Frontal cortex (tissue), 4 donors: Measurements from ENCODE around the gene EXOC4. TPM values are rescaled to one million over a fixed set of nuclear protein-coding genes. Genes with fewer than 3 reads are reported as not detected.

Experiments used
- DNase-seq, 2 donors: peaks; one replicate each; pipeline ENCODE4 v3.0.0; 2012; ENCODE audit warnings: low spot score in 2 of 2
- FAIRE-seq: peaks from 2 replicates; lab custom pipeline; 2012; peaks lifted over from hg19 to GRCh38; lab: Jason Lieb, UNC
- total RNA-seq: library from RNA; depleted of rRNA; stranded (reverse); fragments of >200 nt; gene quantifications from one replicate; pipeline ENCODE4 v1.2.3, GENCODE V29; 2014
- donor health status: control.
- donor health status: control.
- donor health status: control.

Gene EXOC4
- total RNA-seq, 1 donor from 2014 or later, result 286 TPM

DNA sequence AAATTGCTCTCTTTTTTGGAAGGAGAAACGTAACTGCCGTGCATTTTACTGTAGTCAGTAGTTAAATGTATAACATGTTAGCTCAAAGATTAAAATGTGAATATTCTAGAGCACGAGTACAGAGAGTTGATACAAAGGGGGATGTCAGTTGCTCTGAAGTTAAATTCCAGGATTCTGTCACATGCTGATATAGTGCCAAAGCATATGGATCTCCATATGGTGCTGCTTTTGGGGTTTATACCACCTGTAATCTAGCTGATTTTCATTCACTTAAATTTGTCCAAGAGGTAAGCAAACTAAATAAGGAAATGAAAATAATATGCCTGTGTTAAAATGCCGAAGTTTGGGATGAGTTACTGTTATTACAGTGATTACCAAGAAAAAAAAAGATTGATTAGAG is 298.6 kb downstream of the EXOC4 start:
- FAIRE-seq, result no peak
- DNase-seq, result no peak

DNA sequence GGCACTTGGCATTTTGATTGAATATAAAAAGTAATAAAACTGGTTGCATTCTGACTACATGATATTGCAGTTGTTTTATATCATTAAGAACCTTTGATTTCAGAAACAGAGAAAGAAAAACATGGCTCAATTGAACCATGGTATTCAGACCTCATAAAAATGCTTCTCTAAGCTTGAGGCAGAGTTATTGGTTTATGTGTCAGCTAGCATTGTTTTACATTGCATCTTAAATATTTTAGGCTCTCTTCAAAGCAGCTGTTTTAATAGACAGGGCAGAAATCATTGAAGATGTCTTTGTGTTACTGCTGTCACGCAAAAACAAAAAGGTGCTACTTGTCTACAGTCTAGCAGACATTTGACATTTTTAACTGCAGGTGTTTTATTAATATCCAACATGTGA is 299.2 kb downstream of the EXOC4 start:
- FAIRE-seq, result no peak
- no peak for DNase-seq

DNA sequence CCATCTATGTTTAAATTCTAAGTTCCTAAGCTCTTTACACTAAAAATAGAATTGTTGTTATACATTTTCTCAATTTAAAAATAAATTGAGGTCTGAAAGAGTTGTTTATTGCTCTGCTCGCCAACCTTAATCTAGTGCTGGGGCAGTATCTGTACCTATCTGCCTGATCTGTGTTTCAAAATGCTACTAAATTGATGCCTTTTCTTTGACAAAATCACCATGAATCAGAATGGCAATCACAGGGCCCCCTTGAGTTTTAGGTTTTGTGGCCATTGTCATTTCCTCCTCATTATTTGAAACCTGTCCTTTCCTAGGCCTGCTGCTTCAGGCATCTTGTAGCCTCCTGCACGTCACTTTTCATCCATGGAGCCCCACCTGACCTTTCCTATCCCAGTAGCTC is 301.5 kb downstream of the EXOC4 start:
- DNase-seq (no peak), FAIRE-seq (no peak)

DNA sequence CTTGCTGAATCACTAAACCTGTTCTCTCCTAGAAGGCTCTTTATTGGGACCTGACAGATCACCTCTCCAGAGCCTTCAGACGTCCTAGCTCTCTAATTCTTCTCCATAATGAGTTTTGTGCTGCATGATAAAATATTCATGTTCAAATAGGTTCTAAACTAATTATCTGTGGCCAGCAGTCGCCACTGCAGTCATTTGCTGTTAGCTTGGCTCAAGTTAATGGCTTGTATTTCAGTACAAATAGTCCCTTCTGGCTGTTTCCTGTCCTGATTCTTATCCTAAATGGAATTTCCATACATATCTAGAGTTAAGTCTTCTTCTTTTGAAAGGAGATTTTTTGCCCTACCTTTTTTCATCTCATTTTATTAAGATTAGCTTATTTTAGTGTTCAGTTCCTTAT is 303.2 kb downstream of the EXOC4 start:
- FAIRE-seq (no peak), DNase-seq (no peak)

DNA sequence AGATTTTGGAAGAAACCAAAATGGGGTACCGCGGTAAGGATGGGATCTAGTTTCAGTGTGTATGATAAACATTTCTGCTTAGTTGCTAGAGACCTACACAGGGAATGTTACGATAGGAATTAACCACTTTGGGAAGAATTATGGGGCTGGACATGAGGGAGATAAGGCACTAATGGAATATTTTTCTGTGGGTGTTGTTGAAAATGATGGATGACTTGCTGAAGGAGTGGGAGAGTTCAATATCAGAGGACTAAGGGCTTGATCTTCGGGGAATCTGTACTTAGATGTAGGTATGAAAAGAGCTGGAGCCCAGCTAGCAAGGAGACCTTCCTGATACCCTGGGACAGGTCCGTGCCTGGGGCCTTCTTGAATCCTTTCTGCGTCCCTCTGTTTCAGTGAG is 303.7 kb downstream of the EXOC4 start:
- FAIRE-seq (no peak), DNase-seq (no peak)

DNA sequence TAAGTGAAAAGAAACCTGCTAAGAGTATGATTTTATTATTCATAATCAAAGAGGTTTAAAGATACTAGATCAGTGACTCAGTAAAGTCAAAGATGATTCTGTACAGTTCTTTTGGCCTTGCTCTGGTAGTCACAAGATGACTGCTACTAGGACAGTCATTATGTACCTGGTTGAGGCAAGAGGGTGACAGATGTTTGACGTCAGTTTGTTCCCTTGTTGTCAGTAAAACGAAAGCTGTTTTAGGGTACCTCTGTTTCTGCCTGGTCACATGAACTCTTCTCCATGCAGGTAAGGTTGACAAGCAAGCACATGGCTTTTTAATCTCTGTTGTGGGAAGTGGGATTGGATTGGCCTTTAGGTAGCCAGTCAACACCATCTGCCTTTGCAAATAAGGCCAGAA is 308.0 kb downstream of the EXOC4 start:
- no peak for FAIRE-seq
- no peak for DNase-seq

DNA sequence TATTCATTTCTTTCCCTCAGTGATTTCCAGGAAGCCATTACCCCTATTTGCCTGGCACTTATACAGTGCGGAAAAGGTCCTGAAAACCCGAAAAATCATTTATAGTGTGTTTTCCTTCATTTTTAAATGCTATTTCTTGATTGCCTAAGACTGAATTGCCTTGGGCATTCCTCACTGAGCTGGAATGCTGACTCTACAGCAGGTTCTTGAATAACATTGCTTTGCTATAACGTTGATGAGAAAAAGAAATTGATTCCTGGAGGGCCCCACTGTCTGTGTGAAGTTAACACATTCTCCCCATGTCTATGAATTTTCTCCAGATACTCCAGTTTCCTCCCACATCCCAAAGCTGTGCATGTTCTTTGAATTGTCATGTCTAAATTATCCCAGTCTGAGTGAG is 308.5 kb downstream of the EXOC4 start:
- FAIRE-seq (no peak), DNase-seq (no peak)

DNA sequence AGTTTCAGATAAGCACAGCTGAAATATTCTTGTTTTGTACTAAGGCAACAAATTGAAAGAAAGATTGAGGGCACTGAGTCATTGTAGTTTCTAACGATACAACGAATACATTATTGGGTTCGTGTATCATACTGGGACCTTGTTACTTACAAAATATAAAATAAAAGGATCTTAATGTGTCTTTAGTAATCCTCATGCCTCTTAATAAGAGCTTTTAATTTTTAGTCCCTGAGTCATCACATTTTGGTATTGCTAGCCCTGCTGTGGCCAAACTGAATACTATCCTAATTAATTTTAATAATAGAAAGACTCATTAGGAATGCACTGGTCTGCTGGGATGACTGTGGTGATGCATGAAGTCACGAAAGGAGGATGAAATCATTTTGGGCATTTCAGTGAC is 309.7 kb downstream of the EXOC4 start:
- DNase-seq (no peak), FAIRE-seq (no peak)

DNA sequence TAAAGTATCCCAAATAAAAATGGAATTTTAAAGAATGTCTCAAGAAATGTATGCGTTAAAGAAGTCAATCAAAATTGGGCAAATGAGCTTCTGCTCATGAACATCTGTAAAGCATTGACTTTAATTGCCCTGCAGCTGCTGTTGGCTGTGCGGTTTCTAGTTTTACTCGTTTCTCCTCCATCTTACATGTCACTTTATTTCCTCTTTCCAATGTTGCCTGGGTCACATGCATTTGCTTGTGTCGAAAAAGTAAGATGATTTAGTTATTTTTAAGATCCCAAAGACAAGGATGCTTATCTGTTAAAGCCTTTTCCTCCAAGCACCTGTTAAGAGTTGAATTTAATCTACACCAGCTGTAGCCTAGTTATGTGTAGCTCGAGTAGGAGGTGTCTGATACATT is 310.4 kb downstream of the EXOC4 start:
- no peak for FAIRE-seq

DNA sequence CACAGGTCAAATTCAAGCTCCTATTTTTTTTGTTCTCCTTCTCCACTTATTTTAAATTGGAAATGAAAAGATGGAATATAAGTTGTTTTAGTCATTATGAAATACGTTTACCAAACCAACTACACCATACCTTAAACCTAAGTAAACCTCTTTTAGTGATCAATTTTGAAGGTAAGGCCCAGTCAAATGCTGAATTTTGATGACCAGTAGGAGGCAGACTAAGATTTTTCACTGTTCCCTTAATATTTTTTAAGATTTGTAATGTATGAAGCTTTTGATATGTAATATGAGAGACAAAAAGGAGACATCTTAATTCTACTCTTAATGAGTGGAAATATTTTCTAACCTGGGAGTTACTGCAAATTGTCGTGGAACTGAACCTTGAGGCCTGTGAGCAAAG is 311.6 kb downstream of the EXOC4 start:
- no peak for FAIRE-seq
- no peak for DNase-seq

More for the DNA sequence above, 310.4 kb downstream of the EXOC4 start:
- no peak for DNase-seq

DNA sequence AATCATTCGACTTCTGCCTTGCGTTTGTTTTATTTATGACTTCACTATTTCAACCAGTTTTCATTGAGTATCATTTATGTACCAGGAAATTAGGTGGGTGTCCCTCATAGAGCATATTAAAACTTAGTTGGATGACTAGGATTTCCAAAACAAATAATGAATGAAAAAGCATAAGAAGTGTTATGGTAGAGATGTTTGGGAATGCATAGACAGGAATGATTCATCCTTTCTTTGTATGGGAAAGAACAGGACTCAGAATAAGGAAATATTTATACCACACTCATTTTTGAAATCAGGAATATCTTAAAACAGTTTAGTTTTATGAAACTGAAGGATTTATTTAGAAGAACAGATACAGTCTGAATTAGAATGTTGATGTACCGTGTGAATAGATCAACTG is 315.7 kb downstream of the EXOC4 start:
- DNase-seq, result no peak
- FAIRE-seq, result no peak

DNA sequence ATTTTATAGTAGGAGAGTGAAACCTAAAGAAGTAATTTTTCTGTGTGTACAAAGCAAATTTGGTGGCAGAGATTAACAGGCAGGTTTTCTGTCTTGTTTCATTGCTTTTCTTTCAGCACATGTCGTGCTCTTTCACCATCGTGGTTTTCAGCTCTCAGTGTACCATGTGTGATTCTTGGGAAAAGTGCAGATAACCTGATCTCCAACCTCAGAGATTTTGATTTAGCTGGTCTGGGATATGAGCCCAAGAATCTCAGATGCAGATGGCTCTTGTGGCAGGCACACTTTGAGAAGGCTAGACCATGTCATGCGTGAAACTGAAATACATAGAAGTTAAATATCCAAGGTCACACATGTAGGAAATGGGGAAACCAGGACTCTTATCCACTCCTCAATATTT is 317.4 kb downstream of the EXOC4 start:
- FAIRE-seq, result no peak

DNA sequence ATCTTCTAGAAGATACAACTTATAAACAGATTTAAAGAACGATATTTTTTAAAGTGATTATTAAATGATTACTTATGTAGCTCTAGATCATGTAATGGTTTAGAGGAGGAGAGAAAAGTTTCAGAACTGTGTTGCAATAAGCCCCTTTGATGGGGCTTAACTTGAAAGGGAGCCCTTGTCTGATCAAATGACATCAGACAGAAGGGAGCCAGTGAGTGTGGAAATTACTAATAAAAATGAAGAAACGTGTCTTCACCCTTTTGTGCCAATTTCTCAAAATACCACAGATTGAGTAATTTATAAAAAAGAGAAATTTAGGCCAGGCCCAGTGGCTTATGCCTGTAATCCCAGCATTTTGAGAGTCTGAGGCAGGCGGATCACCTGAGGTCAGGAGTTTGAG is 318.2 kb downstream of the EXOC4 start:
- no peak for FAIRE-seq
- DNase-seq, result no peak

More for the DNA sequence above, 317.4 kb downstream of the EXOC4 start:
- DNase-seq, result no peak

DNA sequence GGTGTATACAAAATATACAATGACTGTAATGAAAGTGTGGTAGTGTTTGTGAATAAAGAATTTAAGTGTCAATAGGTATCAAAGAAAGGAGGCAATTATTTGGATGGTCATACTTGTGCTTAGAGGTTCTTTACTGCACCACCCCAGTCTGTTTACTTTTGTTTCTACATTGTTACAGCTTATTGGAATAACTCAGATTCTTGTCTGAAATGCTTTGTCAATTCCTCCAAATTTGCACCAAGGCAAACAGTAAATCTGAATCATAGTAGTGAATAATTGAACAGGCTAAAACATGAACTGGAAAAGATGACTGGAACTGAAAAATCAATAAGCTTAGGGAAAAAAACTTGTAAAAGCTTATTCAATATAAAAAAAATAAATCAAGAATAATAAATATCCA is 319.2 kb downstream of the EXOC4 start:
- DNase-seq (no peak), FAIRE-seq (no peak)

DNA sequence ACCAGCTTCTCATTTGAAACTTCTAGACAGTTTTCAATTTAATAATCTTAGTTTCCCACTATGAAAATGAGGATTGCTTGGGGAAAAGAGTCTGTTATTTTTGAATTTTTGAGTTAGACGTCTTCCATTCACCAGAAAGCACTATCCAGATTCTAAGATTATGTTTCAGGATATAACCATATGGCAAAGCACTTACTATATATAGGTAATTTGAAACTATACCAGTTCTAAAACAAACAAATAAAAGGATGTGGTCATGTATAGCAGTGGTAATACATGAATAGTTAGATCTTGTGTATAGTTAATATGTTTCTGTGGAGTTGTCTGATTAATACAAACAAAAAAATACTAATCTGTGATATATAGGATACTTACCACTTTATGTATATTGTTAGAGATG is 320.0 kb downstream of the EXOC4 start:
- FAIRE-seq, result no peak
- no peak for DNase-seq

DNA sequence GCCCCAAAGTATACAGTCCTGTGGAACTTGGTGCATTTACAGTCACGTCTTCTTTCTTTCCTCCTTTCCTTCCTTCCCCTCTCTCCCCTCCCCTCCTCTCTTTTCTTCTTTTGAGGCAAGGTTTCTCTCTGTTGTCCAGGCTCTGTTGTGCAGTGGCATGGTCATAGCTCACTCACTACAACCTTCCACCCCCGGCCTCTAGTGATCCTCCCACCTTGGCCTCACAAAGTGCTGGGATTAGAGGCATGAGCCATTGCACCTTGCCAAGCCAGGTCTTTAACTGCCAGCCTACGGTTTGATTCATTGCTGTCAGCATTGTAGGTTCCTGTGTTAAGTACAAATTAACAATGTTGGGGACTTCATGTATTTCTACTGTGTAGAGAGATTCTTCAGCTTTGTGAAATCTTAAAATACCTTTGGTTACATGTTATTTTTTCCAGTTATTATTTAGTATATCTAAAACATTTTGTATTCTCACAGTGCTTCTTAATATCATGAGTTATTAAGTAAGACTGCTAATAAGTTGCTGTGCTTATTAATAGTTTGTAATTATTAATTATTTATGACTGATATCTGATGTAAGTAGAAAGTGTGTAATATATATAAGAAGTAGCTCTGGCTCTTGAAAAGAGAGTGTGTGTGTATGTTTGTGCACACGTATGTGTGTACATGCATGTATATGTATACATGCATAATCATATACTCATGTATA is 320.8 kb downstream of the EXOC4 start:
- DNase-seq (no peak), FAIRE-seq (no peak)

DNA sequence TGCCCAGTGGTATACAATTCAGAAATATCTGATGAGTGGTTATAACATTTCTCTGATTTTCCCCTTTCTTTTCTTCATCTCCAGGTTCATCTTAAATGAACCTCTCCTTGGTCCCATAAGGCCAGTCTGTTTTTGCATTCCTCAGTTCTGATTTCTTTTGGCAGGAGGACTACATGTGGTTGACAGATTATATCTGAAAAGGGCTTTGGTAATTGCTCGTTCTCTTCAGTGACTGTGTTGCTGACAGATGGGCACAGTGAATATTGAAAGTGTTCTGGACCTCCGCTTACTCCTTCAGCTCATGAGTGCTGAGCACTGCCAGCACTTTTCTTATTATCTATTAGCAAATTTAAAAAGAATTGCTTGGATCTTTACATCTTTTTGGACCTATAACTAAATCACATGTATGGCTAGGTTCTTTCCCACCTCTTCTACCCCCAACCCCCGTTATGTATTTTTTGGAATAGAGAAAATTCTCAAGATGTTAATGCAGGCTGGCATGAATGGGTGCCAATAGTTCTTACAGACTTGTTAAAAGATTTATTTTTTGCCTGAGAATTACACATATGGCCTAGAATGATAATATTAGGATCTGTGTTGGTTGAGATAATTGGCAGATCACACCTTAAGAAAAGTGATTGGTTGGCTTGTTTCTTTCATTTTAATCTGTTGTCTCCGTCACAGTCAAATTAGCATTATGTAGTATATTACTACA is 323.0 kb downstream of the EXOC4 start:
- DNase-seq, result no peak
- FAIRE-seq, result no peak

DNA sequence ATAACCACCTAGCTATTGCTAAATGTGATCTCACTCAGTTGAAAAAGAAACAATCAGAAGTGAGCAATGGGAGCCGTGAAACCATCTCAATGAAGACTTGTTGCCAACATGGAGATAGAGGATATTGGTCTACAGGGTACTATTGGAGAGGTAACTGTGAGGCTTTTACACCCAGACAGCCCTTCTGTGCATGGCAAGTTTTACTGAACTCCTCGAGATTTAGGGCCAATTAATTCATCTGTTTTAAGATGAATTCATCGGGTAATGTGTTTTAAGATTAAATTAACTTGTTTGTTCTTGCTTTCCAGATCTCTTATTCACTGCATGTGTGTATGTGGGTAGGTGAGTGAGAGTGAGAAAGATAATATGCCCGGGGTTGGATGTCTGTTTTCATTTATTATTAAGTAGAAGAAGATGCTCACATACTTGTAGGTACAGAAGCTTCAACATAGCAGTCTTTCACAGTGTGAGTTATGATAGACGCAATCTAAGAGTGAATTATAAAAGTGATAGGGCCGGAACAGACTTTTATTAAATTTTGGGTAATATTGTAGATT is 323.8 kb downstream of the EXOC4 start:
- no peak for FAIRE-seq
- no peak for DNase-seq

DNA sequence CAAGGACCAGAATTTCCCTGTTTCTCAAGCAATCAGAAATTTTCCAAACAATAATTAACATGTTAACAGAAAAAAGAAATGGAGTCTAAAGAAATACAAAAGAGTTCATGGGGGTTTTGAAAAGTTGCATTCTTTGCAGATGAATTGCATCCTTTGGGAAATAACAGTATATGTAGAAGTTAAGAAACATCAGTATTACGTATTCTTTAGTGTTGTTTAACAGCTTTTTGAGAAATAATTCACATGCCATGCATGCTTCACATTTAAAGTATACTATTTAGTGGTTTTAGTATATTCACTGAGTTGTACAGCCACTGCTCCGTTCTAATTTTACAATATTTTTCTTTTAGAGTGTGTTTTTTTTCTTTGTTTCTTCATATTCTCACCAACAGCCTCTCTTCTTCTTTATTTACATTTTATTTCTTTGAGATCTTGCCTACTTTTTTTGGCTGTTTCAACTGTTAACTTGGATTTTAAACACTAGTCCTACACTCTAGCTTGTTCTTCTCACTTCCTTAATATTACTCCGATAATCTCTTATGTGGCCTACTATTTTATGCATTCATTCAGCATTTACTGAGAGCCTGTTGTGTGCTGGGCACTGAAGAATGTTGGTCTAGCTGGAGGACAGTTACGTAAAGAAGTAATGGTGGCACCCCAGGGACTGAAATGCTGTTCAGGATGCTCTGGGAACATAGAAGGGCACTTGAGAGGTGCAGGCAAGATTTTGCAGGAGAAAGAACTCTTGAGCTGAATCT is 330.1 kb downstream of the EXOC4 start:
- DNase-seq, result no peak
- FAIRE-seq, result no peak

DNA sequence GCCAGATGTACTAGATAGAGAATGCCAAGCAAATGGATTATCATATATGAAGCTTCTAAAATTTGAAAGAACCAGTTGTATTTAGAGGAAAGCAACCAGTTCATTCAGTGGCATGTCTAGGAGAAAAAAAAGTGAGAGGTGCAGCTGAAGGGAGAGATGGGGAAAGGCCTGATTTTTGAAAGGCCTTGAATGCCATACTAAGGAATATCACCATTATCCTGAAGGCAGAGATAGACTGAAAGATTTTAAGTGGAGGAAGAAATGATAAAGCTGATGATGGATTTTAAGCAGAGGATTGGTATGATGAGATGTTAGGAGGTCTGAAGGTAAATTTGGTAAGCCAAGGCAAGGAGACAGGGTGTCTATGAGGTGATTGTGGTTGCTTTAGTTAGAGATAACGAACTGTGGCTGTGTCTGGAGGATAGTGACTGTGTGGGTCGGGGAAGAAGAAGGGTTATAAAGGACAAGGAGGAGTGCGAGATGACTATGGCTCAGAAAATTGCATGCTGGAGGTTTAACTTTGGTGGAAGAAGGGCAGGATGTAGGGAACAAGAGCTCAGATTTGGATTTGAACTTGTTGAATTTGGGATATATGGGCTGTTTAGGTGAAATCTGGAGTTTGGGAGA is 330.8 kb downstream of the EXOC4 start:
- no peak for DNase-seq
- FAIRE-seq, result no peak
